Measurements from ENCODE around the gene VSTM2L. TPM values are rescaled to one million over a fixed set of nuclear protein-coding genes. Genes with fewer than 3 reads are reported as not detected.

The VSTM2L gene
- total RNA-seq, 2 donors from 2014 or later, result 31.3 to 69.5 TPM

DNA sequence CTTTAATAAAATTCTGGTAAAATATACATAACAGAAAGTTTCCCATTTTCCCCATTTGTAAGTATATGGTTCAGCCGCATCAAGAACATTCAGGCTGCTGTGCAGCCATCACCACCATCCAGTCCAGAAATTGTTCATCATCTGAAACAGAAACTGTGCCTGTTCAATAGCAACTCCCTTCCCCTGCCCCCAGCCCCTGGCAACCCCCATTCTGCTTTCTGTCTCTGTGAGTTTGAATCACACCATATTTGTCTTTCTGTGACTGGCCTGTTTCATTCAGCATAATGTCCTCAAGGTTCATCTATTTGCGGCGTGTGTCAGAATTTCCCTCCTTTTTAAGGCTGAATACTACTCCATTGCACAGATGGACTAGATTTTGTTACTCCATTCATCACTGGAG, 19.1 kb downstream of the VSTM2L start:
- H3K9me3 ChIP-seq, result no peaks in the 10 kb centered on the region
- no peak overlapping the region for H3K4me3 ChIP-seq
- TF ChIP-seq, protein P1, sequence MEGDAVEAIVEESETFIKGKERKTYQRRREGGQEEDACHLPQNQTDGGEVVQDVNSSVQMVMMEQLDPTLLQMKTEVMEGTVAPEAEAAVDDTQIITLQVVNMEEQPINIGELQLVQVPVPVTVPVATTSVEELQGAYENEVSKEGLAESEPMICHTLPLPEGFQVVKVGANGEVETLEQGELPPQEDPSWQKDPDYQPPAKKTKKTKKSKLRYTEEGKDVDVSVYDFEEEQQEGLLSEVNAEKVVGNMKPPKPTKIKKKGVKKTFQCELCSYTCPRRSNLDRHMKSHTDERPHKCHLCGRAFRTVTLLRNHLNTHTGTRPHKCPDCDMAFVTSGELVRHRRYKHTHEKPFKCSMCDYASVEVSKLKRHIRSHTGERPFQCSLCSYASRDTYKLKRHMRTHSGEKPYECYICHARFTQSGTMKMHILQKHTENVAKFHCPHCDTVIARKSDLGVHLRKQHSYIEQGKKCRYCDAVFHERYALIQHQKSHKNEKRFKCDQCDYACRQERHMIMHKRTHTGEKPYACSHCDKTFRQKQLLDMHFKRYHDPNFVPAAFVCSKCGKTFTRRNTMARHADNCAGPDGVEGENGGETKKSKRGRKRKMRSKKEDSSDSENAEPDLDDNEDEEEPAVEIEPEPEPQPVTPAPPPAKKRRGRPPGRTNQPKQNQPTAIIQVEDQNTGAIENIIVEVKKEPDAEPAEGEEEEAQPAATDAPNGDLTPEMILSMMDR (IDR thresholded peaks at IDR 0.05), result no peak
- TF ChIP-seq POLR2A (IDR thresholded peaks at IDR 0.05), result no peak
- DNase-seq (ENCODE audit: low spot score), result no peak
- H3K36me3 ChIP-seq, result no peaks in the 10 kb centered on the region
- intact Hi-C loops (cut with DNase I), result no loop called here
- no peaks in the 10 kb centered on the region for H3K27me3 ChIP-seq (replicated peaks; ENCODE audit: insufficient read depth)
- WGBS, result 95% methylated on average over 3 of the region's 3 CpGs
- no peak overlapping the region for H3K27ac ChIP-seq
- H3K4me1 ChIP-seq (replicated peaks), result no peaks in the 10 kb centered on the region

DNA sequence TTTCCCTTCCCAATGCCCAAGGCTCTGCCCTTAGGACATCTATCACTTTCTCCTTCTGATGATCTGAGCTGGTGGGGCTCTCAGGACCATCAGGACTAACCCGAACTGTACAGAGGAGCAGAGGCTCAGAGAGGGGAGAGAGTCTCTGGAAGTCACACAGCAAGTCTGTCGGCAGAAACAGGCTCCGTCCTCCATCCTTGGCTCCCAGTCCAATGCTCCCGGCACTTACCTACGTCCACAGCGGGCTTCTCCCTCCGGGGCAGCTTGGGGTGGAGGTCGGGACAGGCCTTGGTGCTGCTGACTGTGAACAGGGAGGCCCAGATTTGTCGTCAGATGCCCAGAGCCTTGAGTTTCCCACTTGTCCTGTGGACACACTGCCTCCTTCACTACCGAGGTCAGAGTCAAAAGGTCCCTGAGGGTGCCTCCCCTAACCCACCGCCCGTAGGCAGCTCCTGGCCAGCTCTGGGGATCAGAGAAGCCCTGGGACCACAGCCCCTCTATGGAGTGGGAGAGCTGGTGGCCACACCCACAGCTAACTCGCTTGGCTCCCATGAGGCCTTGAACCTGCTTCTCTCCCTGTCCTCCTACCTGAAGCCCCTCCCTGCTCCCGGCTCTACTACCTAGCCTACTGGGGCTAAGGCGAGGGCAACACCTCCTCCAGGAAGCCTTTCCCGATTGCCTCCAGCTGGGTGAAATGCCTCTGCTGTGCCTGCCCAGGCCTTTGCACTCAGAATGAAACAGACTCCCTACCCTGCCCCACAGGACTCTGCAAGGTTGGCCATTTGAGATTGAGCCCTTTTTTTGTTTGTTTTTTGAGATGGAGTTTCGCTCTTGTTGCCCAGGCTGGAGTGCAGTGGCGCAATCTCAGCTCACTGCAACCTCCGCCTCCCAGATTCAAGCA, 22.6 kb downstream of the VSTM2L start:
- intact Hi-C loops (cut with DNase I), result no loop called here
- DNase-seq (ENCODE audit: low spot score), result no peak
- H3K27ac ChIP-seq, result no peak overlapping the region
- no peak overlapping the region for H3K4me3 ChIP-seq
- no peaks in the 10 kb centered on the region for H3K36me3 ChIP-seq
- H3K4me1 ChIP-seq (replicated peaks), result no peaks in the 10 kb centered on the region
- H3K27me3 ChIP-seq (replicated peaks; ENCODE audit: insufficient read depth), result no peaks in the 10 kb centered on the region
- H3K9me3 ChIP-seq, result no peaks in the 10 kb centered on the region
- no peak for TF ChIP-seq POLR2AphosphoS5 (IDR thresholded peaks at IDR 0.05)
- TF ChIP-seq POLR2A (IDR thresholded peaks at IDR 0.05), result no peak
- TF ChIP-seq, protein P1 (IDR thresholded peaks at IDR 0.05), result no peak
- WGBS, result 88% methylated on average over 19 of the region's 19 CpGs

DNA sequence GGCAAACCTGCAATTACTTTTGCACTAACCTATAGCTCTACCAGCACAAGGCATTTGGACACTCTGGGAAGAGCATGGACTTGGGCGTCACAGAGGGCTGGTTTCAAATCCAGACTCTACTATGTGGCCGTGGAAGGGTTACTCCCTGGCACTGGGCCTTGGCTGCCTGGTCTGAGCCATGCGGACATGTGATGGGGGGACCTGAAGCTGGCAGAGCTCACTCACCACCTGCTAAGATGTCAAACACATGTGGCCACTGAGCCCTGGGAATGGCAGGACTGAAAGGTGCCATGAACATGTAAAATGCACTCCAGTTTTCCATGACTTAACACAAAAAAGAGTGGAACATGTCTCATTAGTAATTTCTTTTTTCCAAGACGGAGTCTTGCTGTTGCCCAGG, 23.7 kb downstream of the VSTM2L start:
- WGBS, result 81% methylated on average over 4 of the region's 4 CpGs
- Histone ChIP-seq H3K9me3 (no peaks in the 10 kb centered on the region), H3K27ac (no peak overlapping the region), H3K27me3 (replicated peaks; ENCODE audit: insufficient read depth) (no peaks in the 10 kb centered on the region), H3K4me1 (replicated peaks) (no peaks in the 10 kb centered on the region), H3K36me3 (no peaks in the 10 kb centered on the region), H3K4me3 (no peak overlapping the region)
- TF ChIP-seq, protein P1 (IDR thresholded peaks at IDR 0.05), result no peak
- TF ChIP-seq POLR2A (IDR thresholded peaks at IDR 0.05) (no peak), POLR2AphosphoS5 (IDR thresholded peaks at IDR 0.05) (no peak)
- DNase-seq (ENCODE audit: low spot score), result no peak
- intact Hi-C loops (cut with DNase I), result no loop called here

DNA sequence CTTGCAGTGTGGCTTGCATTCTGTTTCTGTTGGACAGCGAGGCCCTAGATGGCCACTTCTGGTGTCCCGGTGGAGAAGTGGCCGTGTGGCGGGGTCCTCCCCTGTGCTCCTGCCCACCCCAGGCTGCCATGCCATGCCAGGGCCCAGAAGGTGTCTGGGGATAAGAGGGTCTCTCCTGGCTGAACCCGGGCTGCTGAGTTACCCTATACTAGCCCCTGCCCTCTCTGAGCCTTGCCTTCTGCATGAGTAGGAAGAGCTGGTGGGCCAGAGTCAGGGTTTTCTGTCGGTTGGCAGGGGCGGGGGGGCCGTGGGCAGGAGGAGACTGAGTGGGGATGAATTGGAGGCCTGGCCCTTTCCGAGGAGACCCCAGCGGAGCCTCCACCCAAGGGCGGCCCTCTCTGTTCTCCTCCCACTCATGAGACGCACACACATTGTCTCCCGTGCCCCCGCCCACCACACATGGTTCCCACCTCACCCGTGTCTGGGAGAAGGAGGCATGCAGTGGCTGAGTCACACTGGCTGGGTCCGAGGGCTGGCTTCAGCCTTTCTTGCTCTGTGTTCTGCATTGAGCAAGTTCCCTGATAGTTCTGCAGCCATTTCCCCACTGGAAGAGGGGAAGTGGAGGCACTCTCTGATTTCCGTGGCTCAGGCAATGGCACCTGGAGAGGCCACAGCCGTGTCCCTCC, 24.6 kb downstream of the VSTM2L start:
- H3K4me1 ChIP-seq (replicated peaks), result no peaks in the 10 kb centered on the region

More for the DNA sequence above, 24.6 kb downstream of the VSTM2L start:
- WGBS, result 90% methylated on average over 18 of the region's 18 CpGs
- Histone ChIP-seq H3K36me3 (no peaks in the 10 kb centered on the region), H3K27me3 (replicated peaks; ENCODE audit: insufficient read depth) (no peaks in the 10 kb centered on the region), H3K27ac (no peak overlapping the region), H3K9me3 (no peaks in the 10 kb centered on the region), H3K4me3 (no peak overlapping the region)
- no peak for TF ChIP-seq POLR2A (IDR thresholded peaks at IDR 0.05)
- no peak for TF ChIP-seq POLR2AphosphoS5 (IDR thresholded peaks at IDR 0.05)
- TF ChIP-seq, protein P1 (IDR thresholded peaks at IDR 0.05), result no peak
- DNase-seq (ENCODE audit: low spot score), result no peak
- intact Hi-C loops (cut with DNase I), result no loop called here
